Measurements from ENCODE around the gene LGALS9.

DNA sequence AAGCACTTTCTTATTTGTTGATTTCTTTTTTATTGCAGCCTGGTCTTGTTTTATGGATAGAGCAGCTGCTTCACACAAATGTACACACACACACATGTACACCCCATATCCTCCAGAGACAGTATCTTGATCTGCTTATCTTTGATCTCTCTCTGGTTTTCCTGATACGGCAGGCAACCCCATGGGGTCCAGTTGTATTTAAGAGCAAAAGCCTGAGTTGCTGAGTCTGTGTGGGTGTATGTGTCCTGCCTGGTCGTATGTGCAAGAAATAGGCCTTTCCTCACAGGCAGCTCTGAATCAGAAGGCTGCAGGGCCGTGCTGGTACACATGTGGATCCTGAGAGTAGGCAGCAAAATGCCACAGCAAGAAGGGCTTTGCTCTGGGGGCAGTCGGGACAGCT, 14.6 kb upstream of the LGALS9 start:
- TF ChIP-seq CTCF (IDR thresholded peaks at IDR 0.05; ENCODE audit: poor library complexity, severe bottlenecking) (no peak), EP300 (conservative IDR thresholded peaks at IDR 0.05; ENCODE audit: poor library complexity, severe bottlenecking) (no peak), RAD21 (conservative IDR thresholded peaks at IDR 0.05) (no peak), EZH2 (IDR thresholded peaks at IDR 0.05; ENCODE audit: borderline replicate concordance, insufficient read depth, low read length, poor library complexity, severe bottlenecking) (no peak)

Data from neural cell (in vitro differentiated cells).